Choroid plexus epithelial cell (primary cell): ENCODE results near the gene H1-8.

ENCODE experiments used
- DNase-seq: peaks from one replicate; pipeline ENCODE4 v3.0.0-alpha.2; 2010; ENCODE audit warnings: low read depth
- H3K4me3 ChIP-seq: 2 replicates; pipeline ENCODE4 v1.5.1; 2011; ENCODE audit warnings: low read depth, mild to moderate bottlenecking, control low read depth, low read length, moderate library complexity
- CTCF ChIP-seq: conservative IDR thresholded peaks from 2 replicates; pipeline ENCODE4 v1.5.1; 2011; ENCODE audit warnings: low read depth, mild to moderate bottlenecking, control low read depth, inconsistent platforms, low read length, moderate library complexity

The H1-8 gene

GRCh38 chr3:129591932-129592331 is 49.0 kb downstream of the H1-8 start:
- TF ChIP-seq CTCF: no peak
- H3K4me3 ChIP-seq: no peak overlapping the region
- no peak for DNase-seq

- no peak for TF ChIP-seq CTCF
- H3K4me3 ChIP-seq: peak overlapping the region; percentile 8
- DNase-seq: peak; percentile 54
Measured at GRCh38 chr3:129592381-129593131, 49.6 kb downstream of the H1-8 start.

- no peak for DNase-seq
- TF ChIP-seq CTCF: peak; percentile 9
- H3K4me3 ChIP-seq: no peak overlapping the region
Measured at GRCh38 chr3:129593230-129593594, 50.2 kb downstream of the H1-8 start.

GRCh38 chr3:129593595-129594339 is 50.8 kb downstream of the H1-8 start:
- no peak for TF ChIP-seq CTCF
- H3K4me3 ChIP-seq: no peak overlapping the region
- no peak for DNase-seq

GRCh38 chr3:129594409-129594808 is 51.4 kb downstream of the H1-8 start:
- no peak overlapping the region for H3K4me3 ChIP-seq
- DNase-seq: no peak
- TF ChIP-seq CTCF: no peak

GRCh38 chr3:129594907-129595390 is 52.0 kb downstream of the H1-8 start:
- DNase-seq: no peak
- no peak overlapping the region for H3K4me3 ChIP-seq
- no peak for TF ChIP-seq CTCF
